ENCODE measurements around the gene RAB44.
"Not testable (repeated sequence)": the region's sequence is repeated elsewhere in the genome, so short reads cannot be mapped to it uniquely, and the experiment has no call there.

The RAB44 gene

GRCh38 chr6:36713846-36714245, 16.2 kb downstream of the RAB44 start:
- no peak for DNase-seq (ENCODE audit: low spot score)

GRCh38 chr6:36714511-36714910, 16.9 kb downstream of the RAB44 start:
- DNase-seq (ENCODE audit: low spot score), result no peak

GRCh38 chr6:36715469-36715868, 17.8 kb downstream of the RAB44 start:
- no peak for DNase-seq (ENCODE audit: low spot score)

GRCh38 chr6:36716476-36717093, 19.0 kb downstream of the RAB44 start:
- DNase-seq (ENCODE audit: low spot score), result no peak

GRCh38 chr6:36717231-36717825, 19.7 kb downstream of the RAB44 start:
- DNase-seq (ENCODE audit: low spot score), result no peak

- no peak for DNase-seq (ENCODE audit: low spot score)
These were observed 20.4 kb downstream of the RAB44 start for GRCh38 chr6:36717871-36718540.

- no peak for DNase-seq (ENCODE audit: low spot score)
These were observed 20.9 kb downstream of the RAB44 start for GRCh38 chr6:36718560-36718959.

- no peak for DNase-seq (ENCODE audit: low spot score)
These were observed 21.5 kb downstream of the RAB44 start for GRCh38 chr6:36719126-36719525.

- DNase-seq (ENCODE audit: low spot score), result no peak
These were observed 22.9 kb downstream of the RAB44 start for GRCh38 chr6:36720251-36721141.

- no peak for DNase-seq (ENCODE audit: low spot score)
These were observed 23.9 kb downstream of the RAB44 start for GRCh38 chr6:36721369-36722140.

- DNase-seq (ENCODE audit: low spot score), result no peak
These were observed 24.7 kb downstream of the RAB44 start for GRCh38 chr6:36722365-36722764.

- DNase-seq (ENCODE audit: low spot score), result no peak
These were observed 25.3 kb downstream of the RAB44 start for GRCh38 chr6:36722879-36723278.

GRCh38 chr6:36723992-36724391, 26.4 kb downstream of the RAB44 start:
- not testable (repeated sequence) for DNase-seq (ENCODE audit: low spot score)

GRCh38 chr6:36724514-36725390, 27.1 kb downstream of the RAB44 start:
- DNase-seq (ENCODE audit: low spot score), result peak; percentile 84

- DNase-seq (ENCODE audit: low spot score), result no peak
These were observed 28.0 kb downstream of the RAB44 start for GRCh38 chr6:36725581-36725980.

GRCh38 chr6:36727505-36728021, 29.9 kb downstream of the RAB44 start:
- DNase-seq (ENCODE audit: low spot score), result no peak

- DNase-seq (ENCODE audit: low spot score), result no peak
These were observed 30.9 kb downstream of the RAB44 start for GRCh38 chr6:36728289-36729160.

GRCh38 chr6:36729161-36729524, 31.5 kb downstream of the RAB44 start:
- DNase-seq (ENCODE audit: low spot score), result no peak

All from AG08396 (cell line).